Kidney (tissue), 14 donors: Measurements from ENCODE around the gene HGFAC. TPM values are rescaled to one million over a fixed set of nuclear protein-coding genes. Genes with fewer than 3 reads are reported as not detected.

Experiments
- DNase-seq, 5 donors: peaks; one replicate each; pipeline ENCODE4 v3.0.0-alpha.2; 2013 to 2020
- FAIRE-seq: peaks from 2 replicates; lab custom pipeline; 2012; peaks lifted over from hg19 to GRCh38; lab: Jason Lieb, UNC
- H3K27ac ChIP-seq, 2 donors: one replicate each; pipeline ENCODE4 v1.7.0; 2013; ENCODE audit warnings: low read depth in 2 of 2, low read length in 2 of 2, inconsistent platforms in 1 of 2
- H3K27me3 ChIP-seq: one replicate; pipeline ENCODE4 v1.7.1; 2013; ENCODE audit warnings: low read length, inconsistent platforms; ENCODE audit not compliant: control insufficient read depth, insufficient read depth
- H3K36me3 ChIP-seq, 3 donors: one replicate each; pipeline versions ENCODE4 v1.7.0 to v1.7.1; 2013; ENCODE audit warnings: low read length in 3 of 3, control low read depth in 1 of 3, inconsistent platforms in 1 of 3; ENCODE audit not compliant: insufficient read depth in 3 of 3, control insufficient read depth in 2 of 3
- H3K4me1 ChIP-seq, 3 donors: one replicate each; pipeline versions ENCODE4 v1.7.0 to v1.7.1; 2013; ENCODE audit warnings: low read length in 3 of 3, inconsistent platforms in 1 of 3, low read depth in 1 of 3; ENCODE audit not compliant: control insufficient read depth in 2 of 3, insufficient read depth in 2 of 3
- H3K4me3 ChIP-seq, 3 donors: one replicate each; pipeline versions ENCODE4 v1.7.0 to v1.8.1; 2013; ENCODE audit warnings: low read length in 3 of 3, control low read depth in 1 of 3, inconsistent platforms in 1 of 3
- H3K9ac ChIP-seq, 3 donors: one replicate each; pipeline versions ENCODE4 v1.7.0 to v1.7.1; 2013; ENCODE audit warnings: low read length in 3 of 3, control low read depth in 1 of 3, inconsistent platforms in 1 of 3
- H3K9me3 ChIP-seq, 3 donors: one replicate each; pipeline versions ENCODE4 v1.7.0 to v1.7.1; 2013; ENCODE audit warnings: low read length in 3 of 3, control low read depth in 1 of 3, inconsistent platforms in 1 of 3; ENCODE audit not compliant: control insufficient read depth in 2 of 3, insufficient read depth in 1 of 3
- CTCF ChIP-seq: IDR thresholded peaks from 3 replicates; pipeline ENCODE4 v1.5.1; 2012; ENCODE audit warnings: mild to moderate bottlenecking, moderate library complexity, borderline replicate concordance; ENCODE audit not compliant: insufficient read depth; ENCODE audit errors: extremely low read depth
- intact Hi-C: fragments of 100-400 bp; cut with DNase I; formaldehyde crosslinking; loops from one replicate; pipeline ENCODE4 v1.11.1; 2022
- polyA plus RNA-seq: library from polyadenylated mRNA; stranded (reverse); fragments of 350-450 nt; fragmentation: Illumina TruSeq; extraction: RNeasy Lipid Tissue Mini Kit (QIAGEN cat#74804); gene quantifications from one replicate; pipeline ENCODE4 v1.2.3, GENCODE V29; 2014; ENCODE audit warnings: low read depth, low replicate concordance; ENCODE audit not compliant: insufficient read depth
- total RNA-seq: library from RNA; stranded (reverse); fragmentation: NEBNext Ultra II Directional; extraction: Animal tissue kit (Norgen Biotek cat#: 25700); gene quantifications from one replicate; pipeline ENCODE4 v1.2.1, GENCODE V29; 2021
- donor health status: control.
- donor health status: control.
- donor health status: control.
- donor health status: control.
- donor health status: control.
- donor health status: DM: yes; HTN: yes; CAD: no.
- donor health status: Normal renal cell carcinoma (clear cell type).

HGFAC gene
- total and polyA plus RNA-seq, 2 donors from 2014 or later = 0.86 to 1.6 TPM

GRCh38 chr4:3445111-3445820 is 3.5 kb downstream of the HGFAC start:
- no peaks in the 10 kb centered on the region for H3K36me3 ChIP-seq
- peak in 2 of 5 donors; percentile 46 to 64 for DNase-seq
- H3K4me1 ChIP-seq = peaks cover 0 to 2% (median 0%) of the 10 kb centered on the region in 3 donors
- H3K9ac ChIP-seq = no peak overlapping the region
- no peak overlapping the region for H3K4me3 ChIP-seq
- no peaks in the 10 kb centered on the region for H3K27me3 ChIP-seq
- H3K9me3 ChIP-seq = no peaks in the 10 kb centered on the region
- TF ChIP-seq CTCF = no peak
- intact Hi-C loops = loop anchor here (10.0 kb wide), 1 partner anchor 100 kb away; no protein-coding TSS in a partner anchor
- no peak for FAIRE-seq
- H3K27ac ChIP-seq = no peak overlapping the region

DNA sequence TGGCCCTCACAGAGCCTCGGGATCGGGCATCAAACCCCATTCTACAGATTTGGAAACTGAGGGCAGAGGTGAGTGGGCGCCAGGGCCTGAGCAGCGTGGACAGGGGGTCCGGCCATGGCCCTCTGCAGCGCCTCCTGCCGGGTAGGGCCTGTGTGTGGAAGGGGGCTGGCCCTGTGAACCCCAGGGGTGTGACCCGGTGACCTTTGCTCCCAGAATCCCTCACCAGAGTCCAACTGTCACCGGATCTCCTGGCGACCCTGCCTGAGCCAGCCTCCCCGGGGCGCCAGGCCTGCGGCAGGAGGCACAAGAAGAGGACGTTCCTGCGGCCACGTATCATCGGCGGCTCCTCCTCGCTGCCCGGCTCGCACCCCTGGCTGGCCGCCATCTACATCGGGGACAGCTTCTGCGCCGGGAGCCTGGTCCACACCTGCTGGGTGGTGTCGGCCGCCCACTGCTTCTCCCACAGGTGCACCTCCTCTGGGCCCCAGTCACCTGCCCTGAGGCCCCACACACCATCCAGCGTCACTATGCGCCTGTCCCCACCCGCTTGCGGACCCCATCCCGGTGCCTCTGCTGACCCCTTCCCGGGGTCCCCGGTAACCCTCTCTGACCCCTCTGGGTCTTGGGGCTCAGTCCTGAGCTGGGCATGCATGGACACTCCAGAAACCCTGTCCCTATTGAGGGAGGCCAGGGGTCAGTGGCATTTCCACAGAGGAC is 4.2 kb downstream of the HGFAC start:
- H3K9me3 ChIP-seq = no peaks in the 10 kb centered on the region
- no peak overlapping the region for H3K27ac ChIP-seq
- intact Hi-C loops = loop anchor here (10.0 kb wide), 1 partner anchor 101 kb away; no protein-coding TSS in a partner anchor
- H3K4me3 ChIP-seq = no peak overlapping the region
- H3K27me3 ChIP-seq = no peaks in the 10 kb centered on the region
- FAIRE-seq (no peak), DNase-seq (peak in 2 of 5 donors; percentile 54 to 71)
- TF ChIP-seq CTCF = no peak
- no peak overlapping the region for H3K9ac ChIP-seq
- H3K4me1 ChIP-seq = no peaks in the 10 kb centered on the region
- no peaks in the 10 kb centered on the region for H3K36me3 ChIP-seq

GRCh38 chr4:3446631-3447320 is 5.0 kb downstream of the HGFAC start:
- no peak overlapping the region for H3K4me3 ChIP-seq
- no peak for FAIRE-seq
- intact Hi-C loops = loop anchor here (10.0 kb wide), 1 partner anchor 102 kb away; no protein-coding TSS in a partner anchor

More at GRCh38 chr4:3446631-3447320, 5.0 kb downstream of the HGFAC start:
- no peaks in the 10 kb centered on the region for H3K9me3 ChIP-seq
- H3K27ac ChIP-seq = no peak overlapping the region
- peak in 2 of 5 donors; percentile 37 to 71 for DNase-seq
- H3K27me3 ChIP-seq = no peaks in the 10 kb centered on the region
- no peaks in the 10 kb centered on the region for H3K4me1 ChIP-seq
- H3K9ac ChIP-seq = no peak overlapping the region
- H3K36me3 ChIP-seq = no peaks in the 10 kb centered on the region
- TF ChIP-seq CTCF = no peak
